ENCODE measurements around the gene GMCL2. TPM values are rescaled to one million over a fixed set of nuclear protein-coding genes. Genes with fewer than 3 reads are reported as not detected.

The GMCL2 gene
- total and polyA plus RNA-seq, 8 donors = 0.06 TPM; not detected in 7

- no peak for TF ChIP-seq CTCF (IDR thresholded peaks at IDR 0.05)
- H3K4me1 ChIP-seq = peaks cover under 1 to 4% of the 10 kb centered on the region in 2 donors
- H3K9me3 ChIP-seq = no peaks in the 10 kb centered on the region
- no peak overlapping the region for H3K4me3 ChIP-seq
- ATAC-seq (no peak), DNase-seq (peak in 1 of 4 donors; percentile 43)
- H3K36me3 ChIP-seq = peaks cover 0 to 93% of the 10 kb centered on the region in 2 donors
- H3K27ac ChIP-seq = no peak overlapping the region
- intact Hi-C loops (cut with DNase I) = loop anchor here (5.0 kb wide), 1 partner anchor 70 kb away; no protein-coding TSS in a partner anchor
- no peaks in the 10 kb centered on the region for H3K27me3 ChIP-seq
Measured at GRCh38 chr5:178147406-178147805, 39.8 kb downstream of the GMCL2 start.

- DNase-seq (peak in 3 of 4 donors; percentile 43 to 76 (median 52)), ATAC-seq (peak; percentile 87)
- no peaks in the 10 kb centered on the region for H3K27me3 ChIP-seq
- H3K27ac ChIP-seq = no peak overlapping the region
- TF ChIP-seq CTCF (IDR thresholded peaks at IDR 0.05) = peak; percentile 58 to 61
- intact Hi-C loops (cut with DNase I) = loop anchor here (5.0 kb wide), 1 partner anchor 69 kb away; no protein-coding TSS in a partner anchor
- no peak overlapping the region for H3K4me3 ChIP-seq
- H3K9me3 ChIP-seq = no peaks in the 10 kb centered on the region
- peaks cover 0 to 98% of the 10 kb centered on the region in 2 donors for H3K36me3 ChIP-seq
- no peaks in the 10 kb centered on the region for H3K4me1 ChIP-seq
Measured at GRCh38 chr5:178145965-178146820, 41.0 kb downstream of the GMCL2 start.

GRCh38 chr5:178143901-178144300, 43.3 kb downstream of the GMCL2 start:
- peaks cover 0 to 98% of the 10 kb centered on the region in 2 donors for H3K36me3 ChIP-seq
- no peaks in the 10 kb centered on the region for H3K4me1 ChIP-seq
- intact Hi-C loops (cut with DNase I) = no loop called here
- DNase-seq (peak in 3 of 4 donors; percentile 68 to 86 (median 71)), ATAC-seq (peak; percentile 39)
- no peaks in the 10 kb centered on the region for H3K27me3 ChIP-seq
- H3K4me3 ChIP-seq = no peak overlapping the region
- no peaks in the 10 kb centered on the region for H3K9me3 ChIP-seq
- TF ChIP-seq CTCF (IDR thresholded peaks at IDR 0.05) = no peak
- H3K27ac ChIP-seq = no peak overlapping the region

- intact Hi-C loops (cut with DNase I) = no loop called here
- no peak overlapping the region for H3K4me3 ChIP-seq
- no peak for ATAC-seq
- H3K27ac ChIP-seq = no peak overlapping the region
- TF ChIP-seq CTCF (IDR thresholded peaks at IDR 0.05) = no peak
- H3K4me1 ChIP-seq = no peaks in the 10 kb centered on the region
- H3K9me3 ChIP-seq = no peaks in the 10 kb centered on the region
- peak in 1 of 4 donors; percentile 17 for DNase-seq
- no peaks in the 10 kb centered on the region for H3K27me3 ChIP-seq
- peaks cover 0 to 97% of the 10 kb centered on the region in 2 donors for H3K36me3 ChIP-seq
Measured at GRCh38 chr5:178143246-178143645, 43.9 kb downstream of the GMCL2 start.

GRCh38 chr5:178142642-178143041, 44.5 kb downstream of the GMCL2 start:
- peaks cover 0 to 97% of the 10 kb centered on the region in 2 donors for H3K36me3 ChIP-seq
- no peak for TF ChIP-seq CTCF (IDR thresholded peaks at IDR 0.05)
- intact Hi-C loops (cut with DNase I) = no loop called here

More at GRCh38 chr5:178142642-178143041, 44.5 kb downstream of the GMCL2 start:
- H3K27ac ChIP-seq = no peak overlapping the region
- no peak for ATAC-seq
- no peak overlapping the region for H3K4me3 ChIP-seq
- no peaks in the 10 kb centered on the region for H3K27me3 ChIP-seq
- no peaks in the 10 kb centered on the region for H3K4me1 ChIP-seq
- H3K9me3 ChIP-seq = no peaks in the 10 kb centered on the region
- DNase-seq = peak in 1 of 4 donors; percentile 63
